Measurements from ENCODE around the gene CEMIP. TPM values are rescaled to one million over a fixed set of nuclear protein-coding genes. Genes with fewer than 3 reads are reported as not detected.
"Not testable (repeated sequence)": the region's sequence is repeated elsewhere in the genome, so short reads cannot be mapped to it uniquely, and the experiment has no call there.

CEMIP gene
- polyA plus RNA-seq, 1 donor, result 6.7 TPM

DNA sequence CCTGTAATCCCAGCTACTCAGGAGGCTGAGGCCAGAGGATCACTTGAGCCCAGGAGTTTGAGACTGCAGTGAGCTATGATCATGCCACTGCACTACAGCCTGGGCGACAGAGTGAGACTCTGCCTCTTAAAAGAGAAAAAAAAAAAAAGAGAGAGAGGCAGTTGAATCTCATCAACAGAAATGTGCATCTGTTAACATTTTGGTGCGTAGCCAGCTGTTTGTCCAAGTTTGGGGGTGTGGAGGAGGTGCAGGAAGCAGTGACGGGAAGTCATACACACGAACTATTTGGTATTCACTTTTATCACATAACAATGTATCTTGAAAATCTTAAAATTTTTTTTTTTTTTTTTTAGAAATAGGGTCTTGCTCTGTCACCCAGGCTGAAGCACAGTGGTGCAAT, 18.2 kb upstream of the CEMIP start:
- no peak for DNase-seq

DNA sequence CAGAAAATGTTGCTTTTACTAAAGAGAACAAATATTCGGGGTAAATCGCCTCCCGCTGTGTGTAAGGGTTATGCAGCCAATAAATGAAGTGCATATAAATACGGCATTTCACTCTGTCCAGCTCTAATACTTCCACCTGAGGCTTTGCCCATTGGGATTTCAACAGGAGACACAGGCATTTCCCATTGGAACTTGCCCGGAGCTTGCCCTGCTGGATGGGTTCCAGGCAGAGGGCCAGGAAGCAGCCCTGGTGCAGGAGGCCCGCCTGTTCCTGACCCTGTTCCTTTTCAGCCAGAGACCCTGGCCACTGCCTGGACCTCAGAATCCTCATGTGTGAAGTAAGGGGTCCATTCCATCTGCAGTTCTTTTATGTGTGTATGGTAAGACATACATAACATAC, 17.4 kb upstream of the CEMIP start:
- DNase-seq, result no peak

DNA sequence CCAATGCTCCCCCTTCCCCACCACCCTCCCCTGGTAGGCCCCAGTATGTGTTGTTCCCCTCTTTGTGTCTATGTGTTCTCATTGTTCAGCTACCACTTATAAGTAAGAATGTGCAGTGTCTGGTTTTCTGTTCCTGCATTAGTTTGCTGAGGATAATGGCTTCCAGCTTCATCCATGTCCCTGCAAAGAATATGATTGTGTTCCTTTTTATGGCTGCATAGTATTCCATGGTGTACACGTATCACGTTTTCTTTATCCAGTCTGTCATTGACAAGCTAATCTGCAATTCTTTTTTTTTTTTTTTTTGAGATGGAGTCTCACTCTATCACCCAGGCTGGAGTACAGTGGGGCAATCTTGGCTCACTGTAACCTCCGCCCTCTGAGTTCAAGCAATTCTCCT, 15.9 kb upstream of the CEMIP start:
- not testable (repeated sequence) for DNase-seq

DNA sequence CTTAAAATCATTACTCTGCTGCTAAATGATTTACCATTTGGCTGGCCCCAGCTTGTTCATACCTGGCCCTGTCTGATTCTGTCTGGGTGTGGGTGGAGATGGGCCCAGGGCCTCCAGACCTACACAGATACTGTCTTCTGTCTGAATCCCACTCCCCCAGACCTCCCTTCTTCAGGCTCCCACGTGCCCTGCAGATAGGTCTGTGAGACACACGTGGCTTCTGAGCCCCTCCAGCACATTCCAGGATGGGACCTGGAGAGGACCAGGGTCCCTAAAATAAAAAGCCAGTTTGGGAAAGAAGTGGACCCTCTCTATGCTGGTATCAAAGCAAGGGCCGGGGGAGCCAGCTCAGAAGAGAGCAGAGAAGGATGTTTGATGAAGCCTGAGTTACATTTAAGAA, 14.6 kb upstream of the CEMIP start:
- DNase-seq, result no peak

DNA sequence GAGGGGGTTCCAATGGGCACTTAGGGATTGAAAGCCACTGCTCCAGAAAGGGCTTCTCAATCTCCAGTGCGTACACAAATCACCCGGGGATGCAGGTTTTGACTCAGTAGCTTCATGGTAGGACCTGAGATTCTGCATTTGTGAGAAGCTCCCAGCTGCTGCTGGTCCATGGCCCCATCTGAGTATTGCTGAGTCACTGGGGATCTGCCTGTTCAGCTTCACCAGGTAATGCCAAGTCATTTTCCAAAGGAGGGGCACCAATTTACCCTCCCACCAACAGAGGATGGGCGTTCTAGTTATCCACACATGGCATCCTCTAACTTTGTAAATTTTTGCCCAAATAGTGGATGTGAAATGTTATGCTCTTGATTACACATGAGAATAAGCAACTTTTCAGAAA, 12.9 kb upstream of the CEMIP start:
- no peak for DNase-seq

DNA sequence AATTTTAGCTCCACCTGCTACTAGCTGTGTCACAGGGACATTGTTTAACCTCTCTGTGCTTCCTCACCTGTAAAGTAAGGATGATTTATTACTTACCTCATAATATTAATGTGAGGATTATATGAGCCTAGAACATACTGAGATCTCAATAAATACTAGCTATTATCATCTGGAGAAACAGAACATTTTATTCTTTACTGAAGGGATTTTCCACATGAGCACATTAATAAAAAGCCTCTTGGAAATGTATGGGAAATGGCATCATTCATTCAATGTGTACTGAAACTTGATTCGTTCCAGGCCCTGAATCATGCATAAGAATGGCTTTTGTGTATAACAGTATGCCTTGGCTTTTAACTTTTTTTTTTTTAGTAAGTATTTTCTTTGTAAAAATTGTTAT, 11.0 kb upstream of the CEMIP start:
- no peak for DNase-seq

DNA sequence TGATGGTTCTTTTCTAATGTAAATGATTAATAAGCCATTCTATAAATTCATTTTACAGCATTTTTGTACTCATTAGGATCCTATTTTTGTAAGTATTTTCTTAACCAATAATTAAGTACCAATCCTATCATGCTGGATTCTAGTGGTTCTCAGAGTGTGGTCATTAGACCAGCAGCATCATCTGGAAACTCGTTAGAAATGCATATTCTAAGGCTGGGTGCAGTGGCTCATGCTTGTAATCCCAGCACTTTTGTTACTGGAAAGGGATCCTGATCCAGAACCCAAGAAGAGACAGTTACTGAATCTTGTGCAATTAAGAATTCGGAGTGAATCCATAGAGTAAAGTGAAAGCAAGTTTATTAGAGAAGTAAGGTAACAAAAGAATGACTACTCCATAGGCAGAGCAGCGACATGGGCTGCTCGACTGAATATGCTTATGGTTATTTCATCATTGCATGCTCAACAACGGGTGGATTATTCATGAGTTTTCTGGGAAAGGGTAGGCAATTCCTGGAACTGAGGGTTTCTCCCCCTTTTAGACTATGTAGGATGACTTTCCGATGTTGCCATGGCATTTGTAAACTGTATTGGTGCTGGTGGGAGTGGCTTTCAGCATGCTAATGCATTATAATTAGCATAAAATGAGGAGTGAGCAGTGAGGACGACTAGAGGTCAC, 9.9 kb upstream of the CEMIP start:
- no peak for DNase-seq

DNA sequence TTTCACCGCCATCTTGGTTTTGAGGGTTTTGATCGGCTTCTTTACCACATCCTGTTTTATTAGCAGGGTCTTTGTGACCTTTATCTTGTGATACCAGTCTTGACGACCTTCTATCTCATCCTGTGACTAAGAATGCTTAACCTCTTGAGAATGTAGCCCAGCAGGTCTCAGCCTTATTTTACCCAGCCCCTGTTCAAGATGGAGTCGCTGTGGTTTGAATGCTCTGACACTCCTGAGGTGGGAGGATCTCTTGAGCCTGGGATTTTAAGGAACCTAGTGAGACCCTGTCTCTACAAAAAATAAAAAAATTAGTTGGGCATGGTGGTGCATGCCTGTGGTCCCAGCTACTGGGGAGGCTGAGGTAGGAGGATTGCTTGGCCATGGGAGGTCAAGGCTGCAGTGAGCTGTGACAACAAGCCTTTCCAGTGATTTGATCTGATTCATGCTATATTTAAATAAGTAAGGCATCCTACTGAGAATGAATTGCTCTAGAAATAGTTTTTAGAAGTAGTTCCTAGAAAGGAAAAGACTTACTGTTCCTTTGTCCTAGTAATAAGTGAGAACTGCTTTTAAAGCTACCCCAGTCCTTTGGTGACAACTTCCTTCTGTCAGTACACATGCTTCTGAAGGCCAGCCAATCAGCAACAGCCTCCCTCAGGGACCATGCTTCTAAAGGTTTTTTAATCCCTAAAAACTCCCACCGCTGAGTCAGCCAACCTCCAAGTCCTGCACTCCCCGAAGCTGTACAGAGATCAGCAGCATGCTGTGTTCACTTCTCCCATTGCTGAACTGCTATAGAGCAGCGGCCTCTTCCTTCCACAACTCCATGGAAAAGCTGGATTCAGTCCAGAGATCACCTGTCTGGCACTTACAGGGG, 9.1 kb upstream of the CEMIP start:
- DNase-seq, result no peak

DNA sequence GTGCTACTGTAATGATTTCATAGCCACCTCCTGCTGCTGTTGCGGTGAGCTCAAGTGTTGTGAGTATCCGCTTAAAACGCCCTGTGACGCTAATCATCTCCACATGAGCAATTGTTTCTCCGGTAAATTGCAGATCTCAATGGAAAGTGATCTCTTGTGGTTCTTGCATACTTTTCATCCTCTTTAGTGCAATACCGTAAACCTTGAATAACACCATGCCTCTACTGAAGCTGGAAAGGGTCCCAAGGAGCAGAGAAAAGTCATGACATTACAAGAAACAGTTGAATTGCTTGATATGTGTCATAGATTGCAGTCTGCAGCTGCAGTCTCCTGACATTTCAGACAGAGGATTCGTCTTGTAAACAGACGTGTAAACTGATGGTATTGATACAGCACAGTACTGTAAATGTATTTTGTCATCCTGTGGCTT, 6.0 kb upstream of the CEMIP start:
- no peak for DNase-seq

DNA sequence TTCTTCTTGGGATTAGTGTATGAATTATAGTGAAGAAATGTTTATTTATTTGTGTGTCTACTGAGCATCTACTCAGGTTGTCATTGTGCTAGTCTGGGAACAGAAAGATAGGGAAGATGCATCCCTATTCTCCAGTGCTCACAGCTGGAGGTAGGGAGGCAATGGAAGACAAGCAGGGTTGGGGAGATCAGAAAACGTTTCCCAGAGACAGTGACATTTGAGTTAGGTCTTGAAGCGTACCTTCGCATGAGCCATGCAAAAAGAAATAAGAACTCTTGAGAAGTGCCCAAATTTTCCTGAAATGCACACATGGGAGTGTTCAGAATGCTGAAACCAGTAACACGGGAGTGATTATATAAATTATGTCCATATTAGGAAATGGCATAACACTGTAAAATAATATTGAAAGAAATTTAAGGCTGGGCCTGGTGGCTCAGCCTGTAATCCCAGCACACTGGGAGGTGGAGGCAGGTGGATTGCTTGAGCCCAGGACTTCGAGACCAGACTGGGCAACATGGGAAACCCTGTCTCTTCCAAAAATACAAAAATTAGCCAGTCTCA, 5.3 kb upstream of the CEMIP start:
- DNase-seq, result no peak

DNA sequence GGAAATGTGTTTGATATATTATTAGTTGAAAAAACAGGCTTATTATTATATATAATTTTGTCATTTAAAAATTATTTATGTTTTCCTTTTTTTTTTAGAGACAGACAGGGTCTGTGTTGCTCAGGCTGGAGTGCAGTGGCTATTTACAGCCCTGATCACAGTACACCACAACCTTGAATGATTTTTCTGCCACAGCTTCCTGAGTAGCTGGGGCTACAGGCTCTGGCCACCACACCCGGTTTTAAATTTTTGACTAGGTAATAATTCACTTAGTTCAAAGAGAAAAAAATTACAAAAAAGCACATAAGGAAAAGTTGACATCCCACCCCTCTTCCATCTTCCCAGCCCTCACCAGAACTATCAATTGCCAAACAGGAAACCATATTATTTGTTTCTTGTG, 4.7 kb upstream of the CEMIP start:
- no peak for DNase-seq

DNA sequence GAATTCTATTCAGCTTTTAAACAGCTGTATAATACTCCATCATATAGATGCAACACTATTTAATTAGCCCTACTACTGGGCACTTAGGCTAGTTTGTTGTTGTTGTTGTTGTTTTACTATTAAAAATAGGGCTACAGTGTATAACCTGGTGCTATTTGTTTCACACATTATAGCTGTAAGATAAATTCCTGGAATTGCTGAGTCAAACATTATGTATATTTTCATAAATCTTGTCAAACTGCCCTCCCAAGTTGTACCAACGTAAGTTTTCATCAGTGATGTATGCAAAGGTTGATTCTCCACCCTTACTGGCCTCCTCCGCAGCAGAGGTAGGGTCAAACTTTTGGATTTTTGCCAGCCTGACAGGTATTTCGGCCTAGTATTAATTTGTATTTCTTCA, 3.8 kb upstream of the CEMIP start:
- DNase-seq, result no peak

DNA sequence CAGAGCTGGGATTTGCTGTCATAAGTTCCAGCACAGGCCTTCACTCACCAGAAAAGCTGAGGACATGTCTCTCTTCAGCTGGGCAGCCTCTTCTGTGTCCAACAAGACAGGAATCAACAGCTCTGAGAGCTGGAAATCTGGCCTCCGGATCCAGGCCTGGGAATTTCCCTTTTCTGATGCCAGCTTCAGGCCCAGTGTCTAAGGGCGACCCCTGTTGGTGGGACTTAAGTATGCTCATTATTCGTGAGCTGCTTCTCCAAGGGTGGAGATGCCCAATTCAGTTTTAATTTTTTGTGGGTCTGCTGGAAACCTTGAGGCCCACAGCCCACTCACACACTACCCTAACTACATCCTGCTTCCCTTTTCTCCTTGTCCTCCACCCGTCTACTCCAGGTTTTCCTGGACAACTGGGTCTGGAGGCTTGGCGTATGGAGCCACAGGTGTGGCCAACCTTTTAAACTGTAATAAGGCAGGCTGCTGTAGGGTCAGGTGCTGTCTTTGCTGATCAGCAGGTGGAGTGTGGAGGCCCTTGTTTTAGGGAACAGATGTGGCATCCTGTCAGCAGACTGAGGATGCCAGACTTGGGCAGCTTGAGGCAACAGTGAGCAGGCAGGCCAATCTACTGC, 2.6 kb upstream of the CEMIP start:
- peak; percentile 74 for DNase-seq

DNA sequence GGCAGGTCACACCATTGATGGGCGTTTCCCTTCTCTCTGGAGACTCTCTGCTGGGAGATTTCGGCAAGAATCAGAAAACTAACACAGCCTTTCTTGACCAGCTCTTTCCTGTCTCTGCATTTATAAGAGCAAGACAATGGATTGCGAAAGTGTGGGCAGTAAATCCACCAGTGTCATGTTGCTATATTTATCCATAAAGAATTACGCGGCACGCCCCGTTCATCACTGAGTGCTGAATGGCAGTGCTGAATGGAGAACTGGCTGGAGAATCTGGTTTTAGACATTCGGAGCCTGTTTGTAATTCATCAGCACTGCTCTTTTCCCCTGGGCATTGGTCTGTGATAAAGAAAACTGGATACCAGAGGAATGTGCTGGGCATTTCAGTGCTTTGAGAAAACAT, 2.0 kb upstream of the CEMIP start:
- no peak for DNase-seq

DNA sequence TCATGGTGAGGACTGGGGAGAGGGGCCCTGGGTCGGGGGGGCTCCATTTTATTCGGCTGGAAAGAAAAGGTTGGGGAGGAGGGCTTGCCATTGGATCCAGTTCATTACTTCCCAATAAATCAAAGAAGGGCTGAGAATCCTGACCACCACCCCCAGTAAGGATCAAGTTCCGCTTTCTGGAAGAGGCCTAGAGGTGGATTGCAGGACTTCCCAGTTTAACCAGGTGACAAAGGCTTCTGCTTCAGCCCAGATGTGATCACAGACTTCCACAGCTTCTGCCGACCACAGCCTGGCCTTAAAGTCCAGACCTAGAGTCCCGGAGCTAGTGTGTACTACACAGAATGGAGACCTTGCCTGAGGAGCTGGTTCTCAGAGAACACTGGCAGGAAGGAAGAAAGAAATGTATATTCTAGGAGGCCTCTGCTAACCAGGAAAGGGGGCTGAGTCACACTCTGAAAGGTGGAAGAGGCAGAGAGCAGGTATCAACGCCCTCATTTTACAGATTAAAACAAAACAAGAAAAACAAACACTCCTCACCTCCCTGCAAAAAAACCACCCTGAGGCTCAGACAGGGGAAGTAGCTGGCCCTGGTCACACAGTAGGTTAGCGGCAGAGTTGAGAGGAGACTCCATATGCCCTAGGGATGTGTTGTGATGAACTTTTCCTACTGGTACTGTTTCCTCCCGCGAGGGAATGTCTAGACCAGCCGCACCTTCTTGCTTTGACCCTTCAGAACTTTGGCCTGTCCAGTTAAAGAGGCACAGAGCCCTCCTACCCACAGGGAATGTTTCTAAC, 1.1 kb upstream of the CEMIP start:
- no peak for DNase-seq

DNA sequence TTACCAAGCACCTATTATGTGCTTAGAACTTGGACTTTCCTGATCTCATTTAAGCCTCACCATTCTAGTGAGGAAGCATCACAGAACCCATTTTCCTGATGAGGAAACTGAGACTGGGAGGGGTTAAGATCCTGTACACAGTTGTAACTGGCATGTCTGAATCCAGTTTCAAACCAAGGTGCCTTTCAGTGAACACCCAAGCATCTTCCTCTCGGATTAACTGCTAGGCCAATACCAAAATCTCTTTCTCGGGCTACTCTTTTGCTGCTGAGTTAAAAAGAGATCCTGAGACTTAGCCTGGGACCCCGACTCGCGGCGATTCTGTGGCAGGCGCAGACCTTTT, 578 bp upstream of the CEMIP start:
- DNase-seq, result no peak

DNA sequence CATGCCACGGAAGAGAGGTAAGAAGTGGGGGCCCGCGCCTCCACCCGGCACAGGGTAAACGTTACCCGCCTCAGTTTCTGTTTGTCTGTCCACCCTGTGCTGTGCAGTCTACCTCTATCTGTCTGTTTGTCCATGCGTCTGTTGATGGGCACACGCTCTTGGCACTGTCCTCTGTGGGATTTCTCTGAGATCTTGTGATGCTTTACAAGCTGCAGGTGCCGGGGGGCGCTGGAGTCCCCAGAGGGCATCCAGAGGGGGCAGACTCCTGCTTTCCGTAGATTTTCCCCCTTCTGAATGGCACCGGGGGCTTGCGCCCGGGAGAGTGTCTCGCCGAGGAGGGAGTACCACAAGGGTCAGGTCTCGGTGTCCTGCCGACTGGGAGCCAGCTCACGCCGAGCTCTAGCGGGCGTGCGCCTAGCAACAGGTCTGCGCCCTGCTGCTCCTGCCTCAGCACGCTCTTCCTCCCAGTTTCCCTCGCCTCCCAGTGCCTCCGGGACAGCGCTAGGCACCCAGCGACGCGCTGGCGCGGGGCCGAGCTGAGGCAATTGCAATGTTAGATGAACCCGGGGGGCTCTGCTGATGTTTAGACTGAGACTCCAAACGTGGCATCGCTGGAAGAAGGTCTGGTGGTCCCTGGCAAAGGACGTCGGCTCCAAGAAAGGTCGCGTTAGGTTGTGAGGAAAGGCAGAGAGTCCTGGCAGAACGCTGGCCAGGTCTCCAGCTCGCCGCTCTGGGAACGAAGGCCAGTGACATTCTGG, 667 bp downstream of the CEMIP start:
- DNase-seq, result no peak

DNA sequence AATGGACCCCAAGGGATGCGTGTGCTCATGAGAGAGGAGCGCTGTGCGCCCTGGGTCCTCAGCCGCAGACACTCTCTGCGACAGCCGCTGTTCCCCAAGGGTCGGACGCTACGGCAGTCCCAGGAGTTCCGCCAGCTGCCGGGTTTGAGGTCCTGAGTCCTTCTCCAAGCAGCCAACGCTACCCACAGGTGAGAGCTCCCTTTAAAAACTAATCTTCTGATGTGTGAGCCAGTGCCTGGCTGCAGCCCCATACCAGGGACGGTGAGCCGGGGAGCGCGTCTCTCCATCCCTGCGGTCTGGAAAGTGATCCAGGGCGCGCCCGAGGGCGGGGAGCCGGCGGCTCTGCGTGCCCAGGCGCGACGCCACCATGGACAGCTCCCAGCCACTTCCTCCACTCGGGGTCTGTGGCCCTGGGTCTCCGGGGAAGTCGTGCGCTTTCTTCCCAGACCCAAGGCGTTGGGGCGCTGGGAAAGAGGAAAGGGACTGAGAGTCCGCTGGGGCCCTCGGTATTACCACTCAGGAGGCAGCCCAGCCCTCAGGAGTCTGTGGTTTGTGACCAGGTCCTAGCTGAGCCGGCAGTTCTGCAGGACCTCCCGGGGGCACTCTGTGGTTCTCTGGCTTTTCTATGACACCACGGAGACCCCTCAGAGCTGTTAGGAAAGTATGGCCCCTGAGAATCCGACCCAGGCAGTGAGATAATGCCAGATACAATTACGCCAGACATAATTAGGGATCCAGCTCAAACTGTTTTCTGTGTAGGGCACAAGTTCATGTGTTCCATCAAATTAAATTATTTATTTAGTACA, 1.4 kb downstream of the CEMIP start:
- peak; percentile 73 for DNase-seq

DNA sequence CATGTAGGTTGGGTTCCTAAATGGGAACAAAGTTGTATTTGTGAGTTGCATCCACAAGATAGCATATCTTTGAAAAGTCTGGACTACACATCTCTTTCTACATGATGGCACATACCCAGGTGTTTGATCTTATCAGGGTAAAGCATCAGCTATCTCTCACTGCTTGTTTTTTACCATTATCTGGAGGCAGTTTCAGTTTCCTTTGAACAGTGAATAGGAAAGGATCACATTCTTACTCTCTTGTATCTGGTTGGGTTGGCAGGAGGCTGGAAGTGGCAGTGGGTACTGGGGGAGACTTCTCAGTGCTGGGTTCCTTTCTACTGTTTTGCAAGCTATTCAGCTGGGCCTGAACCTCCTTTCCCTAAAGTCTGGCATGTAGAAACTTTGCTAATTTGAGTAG, 4.1 kb downstream of the CEMIP start:
- no peak for DNase-seq

DNA sequence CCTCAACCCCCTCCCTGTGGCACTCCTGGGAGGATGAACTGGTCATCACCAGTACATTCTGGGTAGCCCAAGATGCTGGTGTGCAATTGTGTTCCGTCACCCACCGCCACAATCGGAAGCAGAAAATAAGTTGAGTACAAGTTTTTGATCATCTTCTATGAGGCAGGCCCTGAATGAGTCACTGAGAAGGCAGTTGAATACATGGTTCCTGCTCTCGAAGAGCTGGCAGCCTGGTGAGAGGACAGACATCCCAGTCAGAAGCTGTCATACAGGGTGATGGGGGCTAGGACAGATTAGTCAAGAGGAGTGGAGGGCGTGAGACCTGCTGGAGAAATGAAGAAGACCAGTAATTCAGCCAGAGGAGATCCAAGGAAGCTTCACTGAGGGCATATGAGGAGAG, 6.2 kb downstream of the CEMIP start:
- DNase-seq, result no peak

Data from left kidney (tissue), 2 donors.